HCT116 (cell line): ENCODE measurements around the gene TMEM266. TPM values are rescaled to one million over a fixed set of nuclear protein-coding genes. Genes with fewer than 3 reads are reported as not detected.

Source experiments
- ATAC-seq: fragments of 200-7000 bp; cut with Tn5 transposase; 2 replicates; pipeline ENCODE4 v1.9.1; 2020; ENCODE audit warnings: mild to moderate bottlenecking, moderate library complexity
- BruUV-seq: library from RNA; stranded (reverse); fragments of 400-500 nt; replicated peaks from 2 replicates; lab custom pipeline; 2021; lab: Mats Ljungman, UMichigan
- CTCF ChIA-PET: fragments of 300-600 bp; sonication (Branson Sonifier 250); formaldehyde crosslinking; loops from one replicate; lab custom pipeline; 2021; ENCODE audit warnings: antibody characterized with exemption; lab: Charles Lee
- POLR2A ChIA-PET: fragments of 300-600, 350-600 bp; sonication (Branson Sonifier 250); formaldehyde crosslinking; loops from one replicate; lab custom pipeline; 2021; ENCODE audit warnings: antibody characterized with exemption; lab: Charles Lee
- RAD21 ChIA-PET, 2 experiments: fragments of 300-600 bp; sonication (Branson Sonifier 250); formaldehyde crosslinking; loops; one replicate each; lab custom pipeline; 2023; ENCODE audit warnings: low total read pairs in 2 of 2; ENCODE audit not compliant: uncharacterized antibody in 2 of 2, unreplicated experiment in 2 of 2, low non-redundant PET in 1 of 2; lab: Charles Lee
- DNase-seq: peaks from one replicate; pipeline ENCODE4 v3.0.0-alpha.2; 2010; ENCODE audit warnings: low read depth, low spot score
- H2AFZ ChIP-seq: fragments of 200-600 bp; shearing (Covaris generic), sonication (generic); 2 replicates; pipeline ENCODE4 v1.6.1; 2017; ENCODE audit warnings: low read depth, mixed run types, mixed read lengths, antibody characterized with exemption, low read length; ENCODE audit not compliant: poor library complexity, severe bottlenecking
- H3K27ac ChIP-seq: 2 replicates; pipeline ENCODE4 v1.5.1; 2012; ENCODE audit warnings: low read depth, low read length
- H3K27me3 ChIP-seq: fragments of 200-600 bp; sonication (generic); 2 replicates; pipeline ENCODE4 v1.6.1; 2016; ENCODE audit warnings: mixed run types, low read length, mixed read lengths; ENCODE audit not compliant: insufficient read depth
- H3K36me3 ChIP-seq, 2 experiments: fragments of 200-500 bp in 1 of 2; fragments of 200-600 bp in 1 of 2; sonication (Bioruptor generic) in 1 of 2; sonication (generic) in 1 of 2; 2 replicates each; pipeline versions ENCODE4 v1.5.1 to v1.6.1; 2014 to 2016; ENCODE audit warnings: low read length in 2 of 2, inconsistent platforms in 1 of 2, mixed read lengths in 1 of 2, mixed run types in 1 of 2; ENCODE audit not compliant: insufficient read depth in 2 of 2, control insufficient read depth in 1 of 2
- H3K4me1 ChIP-seq, 2 experiments: fragments of 200-600 bp in 1 of 2; sonication (generic) in 1 of 2; 2 replicates each; pipeline versions ENCODE4 v1.5.1 to v1.6.1; 2012 to 2017; ENCODE audit warnings: low read length in 2 of 2, inconsistent platforms in 1 of 2, mild to moderate bottlenecking in 1 of 2, mixed read lengths in 1 of 2, mixed run types in 1 of 2, moderate library complexity in 1 of 2; ENCODE audit not compliant: insufficient read depth in 2 of 2, control insufficient read depth in 1 of 2
- H3K4me2 ChIP-seq: fragments of 200-600 bp; sonication (generic); 2 replicates; pipeline ENCODE4 v1.6.1; 2017; ENCODE audit warnings: mixed run types, low read length, mixed read lengths
- H3K4me3 ChIP-seq, 2 experiments: fragments of 200-600 bp in 1 of 2; sonication (generic) in 1 of 2; replicated peaks in 1 of 2; 2 replicates each; pipeline ENCODE4 v1.5.1; 2011 to 2016; ENCODE audit warnings: low read length in 2 of 2, control low read depth in 1 of 2, low read depth in 1 of 2, mild to moderate bottlenecking in 1 of 2, mixed read lengths in 1 of 2, mixed run types in 1 of 2
- H3K79me2 ChIP-seq: fragments of 200-600 bp; sonication (generic); 2 replicates; pipeline ENCODE4 v1.6.1; 2017; ENCODE audit warnings: mild to moderate bottlenecking, mixed run types, low read length, moderate library complexity, mixed read lengths; ENCODE audit not compliant: insufficient read depth
- H3K9ac ChIP-seq: fragments of 200-600 bp; sonication (generic); 2 replicates; pipeline ENCODE4 v1.6.1; 2016; ENCODE audit warnings: low read length, mixed read lengths
- H3K9me2 ChIP-seq: fragments of 200-600 bp; sonication (generic), shearing (Covaris generic); 2 replicates; pipeline ENCODE4 v1.6.1; 2017; ENCODE audit warnings: mixed run types, mild to moderate bottlenecking, moderate library complexity; ENCODE audit not compliant: insufficient read depth
- H3K9me3 ChIP-seq, 2 experiments: fragments of 200-500 bp in 1 of 2; fragments of 200-600 bp in 1 of 2; sonication (Bioruptor generic) in 1 of 2; sonication (generic) in 1 of 2; 2 replicates each; pipeline ENCODE4 v1.6.1; 2014 to 2017; ENCODE audit warnings: low read length in 2 of 2, mixed read lengths in 2 of 2, inconsistent platforms in 1 of 2, low read depth in 1 of 2, mild to moderate bottlenecking in 1 of 2, mixed run types in 1 of 2, moderate library complexity in 1 of 2; ENCODE audit not compliant: control insufficient read depth in 1 of 2, insufficient read depth in 1 of 2
- H4K20me1 ChIP-seq: fragments of 200-600 bp; sonication (generic), shearing (Covaris generic); 2 replicates; pipeline ENCODE4 v1.6.1; 2017; ENCODE audit warnings: mixed run types, mild to moderate bottlenecking, moderate library complexity; ENCODE audit not compliant: insufficient read depth
- ATF3 ChIP-seq: IDR thresholded peaks from 2 replicates; pipeline ENCODE4 v1.6.1; 2012
- EZH2phosphoT487 ChIP-seq: fragments of 200-600 bp; IDR thresholded peaks from 2 replicates; pipeline ENCODE4 v1.6.1; 2018; ENCODE audit warnings: antibody characterized with exemption, borderline replicate concordance
- POLR2A ChIP-seq: IDR thresholded peaks from 2 replicates; pipeline ENCODE4 v1.7.0; 2011; ENCODE audit warnings: borderline replicate concordance; ENCODE audit not compliant: insufficient read depth, insufficient read length; ENCODE audit errors: extremely low read depth
- REST ChIP-seq: IDR thresholded peaks from 2 replicates; pipeline ENCODE4 v1.6.1; 2012; ENCODE audit warnings: low read depth
- SIN3A ChIP-seq: IDR thresholded peaks from 2 replicates; pipeline ENCODE4 v1.6.1; 2012; ENCODE audit warnings: low read depth
- SRF ChIP-seq: IDR thresholded peaks from 2 replicates; pipeline ENCODE4 v1.6.1; 2012; ENCODE audit warnings: low read depth
- TCF7L2 ChIP-seq: IDR thresholded peaks from 2 replicates; pipeline ENCODE4 v1.7.0; 2011; ENCODE audit warnings: borderline replicate concordance, inconsistent platforms; ENCODE audit not compliant: insufficient read depth, insufficient read length; ENCODE audit errors: extremely low read depth
- YY1 ChIP-seq: IDR thresholded peaks from 2 replicates; pipeline ENCODE4 v1.6.1; 2011; ENCODE audit warnings: low read length, low read depth, moderate library complexity, mild to moderate bottlenecking; ENCODE audit not compliant: insufficient replicate concordance; ENCODE audit errors: extremely low read depth
- ZBTB33 ChIP-seq: IDR thresholded peaks from 2 replicates; pipeline ENCODE4 v1.6.1; 2011; ENCODE audit warnings: mild to moderate bottlenecking, low read length, moderate library complexity; ENCODE audit not compliant: insufficient replicate concordance; ENCODE audit errors: extremely low read depth
- ZFX ChIP-seq: fragments of 450-650 bp; IDR thresholded peaks from 2 replicates; pipeline ENCODE4 v1.6.1; 2017
- intact Hi-C: fragments of 100-400 bp; cut with micrococcal nuclease; formaldehyde crosslinking; loops from 2 replicates; pipeline ENCODE4 v1.10.0; 2022
- total RNA-seq: library from RNA; stranded (reverse); gene quantifications from one replicate; pipeline ENCODE4 v1.2.1, GENCODE V29; 2021; ENCODE audit not compliant: unreplicated experiment

The TMEM266 gene
- total RNA-seq, 1 experiment from 2014 or later: 0.91 TPM

- H3K27me3 ChIP-seq: peaks cover 4% of the 10 kb centered on the region; the same call in 1 of the 2 replicates
- no peaks in the 10 kb centered on the region for H4K20me1 ChIP-seq
- CTCF ChIA-PET: interaction anchor here (1.6 kb wide), 1 partner anchor 41 kb away, joined by 3 read pairs; no protein-coding TSS in a partner anchor
- no peak overlapping the region for H3K27ac ChIP-seq
- H2AFZ ChIP-seq: no peak overlapping the region
- RAD21 ChIA-PET: no interaction called here
- TF ChIP-seq ZFX (no peak), TCF7L2 (no peak), SRF (no peak), REST (no peak), ATF3 (no peak), ZBTB33 (no peak), SIN3A (no peak), YY1 (no peak), EZH2phosphoT487 (no peak), POLR2A (no peak)
- TF ChIP-seq, all 23 proteins: peak for 0
- BruUV-seq: no TSS peak
- Histone ChIP-seq H3K79me2 (no peaks in the 10 kb centered on the region), H3K4me3 (no peak overlapping the region), H3K36me3 (no peaks in the 10 kb centered on the region), H3K9ac (no peak overlapping the region), H3K9me2 (no peaks in the 10 kb centered on the region), H3K4me1 (no peaks in the 10 kb centered on the region), H3K9me3 (no peaks in the 10 kb centered on the region), H3K4me2 (no peak overlapping the region)
- intact Hi-C loops: loop anchor here (1.0 kb wide), 1 partner anchor 8 kb away; no protein-coding TSS in a partner anchor
- POLR2A ChIA-PET: no interaction called here
- ATAC-seq: no peak
- DNase-seq: no peak
These were observed 38.9 kb downstream of the TMEM266 start for GRCh38 chr15:76098685-76099084.
